SK-N-MC (cell line): ENCODE data around the gene RNF227.

Source experiments
- EZH2 ChIP-seq: fragments of 200-600 bp; sonication (generic); IDR thresholded peaks from one replicate; pipeline ENCODE4 v1.6.1; 2017; ENCODE audit warnings: antibody characterized with exemption
- FOXP2 ChIP-seq: optimal IDR thresholded peaks from 2 replicates; pipeline ENCODE3; 2011; ENCODE audit warnings: mild to moderate bottlenecking, moderate library complexity; ENCODE audit not compliant: insufficient read depth; ENCODE audit errors: extremely low read length, control extremely low read depth
- POLR2AphosphoS5 ChIP-seq: IDR thresholded peaks from 2 replicates; pipeline ENCODE4 v1.6.1; 2012; ENCODE audit warnings: mild to moderate bottlenecking, low read depth, low read length, borderline replicate concordance

GRCh38 chr17:7950578-7950977 lies 34.5 kb upstream of the RNF227 start:
- TF ChIP-seq EZH2 (no peak), POLR2AphosphoS5 (no peak), FOXP2 (no peak)
